Naive thymus-derived CD8-positive, alpha-beta T cell (primary cell): ENCODE data around the gene ZPBP. TPM values are rescaled to one million over a fixed set of nuclear protein-coding genes. Genes with fewer than 3 reads are reported as not detected.

ENCODE experiments used
- ATAC-seq, 2 donors: fragments of 150-1000 bp; cut with Tn5 transposase in 1 of 2; sonication (Bioruptor Pico), chemical (Tn5 transposase) in 1 of 2; 1 replicate in 1 of 2; 2 replicates in 1 of 2; pipeline ENCODE4 v1.10.0; 2021; ENCODE audit warnings: mild to moderate bottlenecking in 2 of 2, moderate library complexity in 2 of 2
- POLR2A ChIA-PET: fragments of 350-600 bp; sonication (Branson Sonifier 250); formaldehyde crosslinking; loops from one replicate; lab custom pipeline; 2021; ENCODE audit warnings: antibody characterized with exemption; lab: Charles Lee
- DNase-seq, 10 donors: peaks; one replicate each; pipeline versions ENCODE4 v3.0.0 to v3.0.0-alpha.2; 2020 to 2022
- H3K27ac Mint-ChIP-seq, 10 donors: one replicate each; pipeline ENCODE4 v1.8.0; 2020 to 2022; ENCODE audit warnings: mild to moderate bottlenecking in 10 of 10, mixed read lengths in 10 of 10, moderate library complexity in 4 of 10, inconsistent platforms in 1 of 10
- H3K27me3 Mint-ChIP-seq, 5 donors: one replicate each; pipeline ENCODE4 v1.8.0; 2021 to 2022; ENCODE audit warnings: mixed read lengths in 5 of 5
- H3K36me3 Mint-ChIP-seq, 3 donors: one replicate each; pipeline ENCODE4 v1.8.0; 2020 to 2022; ENCODE audit warnings: mixed read lengths in 3 of 3, mild to moderate bottlenecking in 2 of 3, inconsistent platforms in 1 of 3
- H3K4me1 Mint-ChIP-seq, 4 donors: one replicate each; pipeline ENCODE4 v1.8.0; 2021 to 2022; ENCODE audit warnings: mixed read lengths in 4 of 4
- H3K4me3 Mint-ChIP-seq, 10 donors: one replicate each; pipeline ENCODE4 v1.8.0; 2020 to 2022; ENCODE audit warnings: mild to moderate bottlenecking in 10 of 10, mixed read lengths in 10 of 10, moderate library complexity in 6 of 10, inconsistent platforms in 1 of 10
- H3K9me3 Mint-ChIP-seq, 9 donors: one replicate each; pipeline ENCODE4 v1.8.0; 2020 to 2022; ENCODE audit warnings: mixed read lengths in 9 of 9, mild to moderate bottlenecking in 3 of 9, inconsistent platforms in 1 of 9, moderate library complexity in 1 of 9
- polyA plus RNA-seq, 3 donors: library from polyadenylated mRNA; unstranded; fragments of 300-500 nt; fragmentation: Illumina TruSeq; gene quantifications; one replicate each; pipeline ENCODE4 v1.2.3, GENCODE V29; 2021
- total RNA-seq, 8 experiments: library from RNA in 2 of 8; stranded (reverse) in 2 of 8; gene quantifications; one replicate each; pipeline ENCODE4 v1.2.3 and lab custom pipeline; 2021 to 2026

Gene ZPBP
- total and polyA plus RNA-seq, 5 experiments from 2014 or later, result not detected

DNA sequence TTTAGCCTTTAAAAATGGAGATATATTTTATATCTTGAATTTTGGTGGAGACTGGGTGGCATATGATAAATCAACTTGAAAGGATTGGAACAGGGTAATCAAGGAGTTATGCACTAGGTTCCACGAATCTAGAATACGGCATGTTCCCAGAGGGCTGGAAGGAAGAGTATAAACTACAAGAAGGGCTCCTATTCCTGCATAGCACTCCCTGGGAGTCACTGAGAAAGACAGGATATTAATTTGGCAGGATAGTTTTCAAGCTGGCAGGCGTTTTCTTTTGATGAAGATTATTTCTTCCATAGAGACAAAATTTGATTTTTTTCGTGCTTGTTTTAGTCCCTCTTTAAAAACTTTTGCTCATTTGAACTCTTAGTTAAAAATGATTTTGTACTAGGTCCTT is 199.9 kb downstream of the ZPBP start:
- POLR2A ChIA-PET, result no interaction called here
- peaks cover 6 to 13% (median 12%) of the 10 kb centered on the region in 5 donors for H3K27me3 Mint-ChIP-seq

DNA sequence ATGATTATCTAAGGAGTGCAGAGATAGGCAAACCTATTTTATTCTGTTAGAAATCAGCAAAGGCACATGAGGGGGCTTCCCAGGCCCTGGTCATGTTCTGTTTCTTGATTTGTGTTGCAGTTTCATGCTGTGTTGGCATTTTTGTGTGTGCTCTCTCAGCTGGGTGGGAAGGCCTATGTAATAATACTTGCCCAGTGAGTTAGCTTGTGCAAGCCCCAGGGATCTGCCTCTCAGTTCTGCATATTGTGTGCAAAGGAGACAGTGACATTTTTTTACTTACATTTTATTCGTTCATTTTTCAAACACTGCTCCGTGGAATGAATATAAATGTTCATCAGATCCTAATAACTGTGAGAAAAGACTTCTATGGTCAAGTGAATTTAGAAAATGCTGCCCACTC is 200.6 kb downstream of the ZPBP start:
- DNase-seq, result no peak
- no peaks in the 10 kb centered on the region for H3K4me1 Mint-ChIP-seq
- no peak for ATAC-seq
- POLR2A ChIA-PET, result no interaction called here
- H3K27ac Mint-ChIP-seq, result no peak overlapping the region
- peaks cover 0 to 7% (median 0%) of the 10 kb centered on the region in 9 donors for H3K9me3 Mint-ChIP-seq
- no peaks in the 10 kb centered on the region for H3K36me3 Mint-ChIP-seq
- H3K4me3 Mint-ChIP-seq, result no peak overlapping the region
- H3K27me3 Mint-ChIP-seq, result peaks cover 4 to 13% (median 10%) of the 10 kb centered on the region in 5 donors

More for the DNA sequence above, 199.9 kb downstream of the ZPBP start:
- Mint-ChIP-seq H3K9me3 (peaks cover 0 to 7% (median 0%) of the 10 kb centered on the region in 9 donors), H3K4me3 (no peak overlapping the region), H3K27ac (no peak overlapping the region), H3K4me1 (no peaks in the 10 kb centered on the region), H3K36me3 (no peaks in the 10 kb centered on the region)
- ATAC-seq (no peak), DNase-seq (no peak)

Other genes starting within 250 kb of the ZPBP start
- gene IKZF1, start 211.5 kb upstream of the ZPBP start, total RNA-seq, result 100 to 1,000 TPM; 416 to 435 TPM
- gene IKZF1, start 211.5 kb upstream of the ZPBP start, polyA plus RNA-seq, result 100 to 1,000 TPM; 145 to 257 (median 209) TPM